GM19467 (cell line): Measurements from ENCODE around the gene SERGEF.

Source experiments
- ATAC-seq: cut with Tn5 transposase; IDR thresholded peaks from one replicate; pipeline ENCODE4 v1.9.1; 2021; ENCODE audit warnings: mild to moderate bottlenecking, moderate library complexity; ENCODE audit not compliant: unreplicated experiment

Gene SERGEF

DNA sequence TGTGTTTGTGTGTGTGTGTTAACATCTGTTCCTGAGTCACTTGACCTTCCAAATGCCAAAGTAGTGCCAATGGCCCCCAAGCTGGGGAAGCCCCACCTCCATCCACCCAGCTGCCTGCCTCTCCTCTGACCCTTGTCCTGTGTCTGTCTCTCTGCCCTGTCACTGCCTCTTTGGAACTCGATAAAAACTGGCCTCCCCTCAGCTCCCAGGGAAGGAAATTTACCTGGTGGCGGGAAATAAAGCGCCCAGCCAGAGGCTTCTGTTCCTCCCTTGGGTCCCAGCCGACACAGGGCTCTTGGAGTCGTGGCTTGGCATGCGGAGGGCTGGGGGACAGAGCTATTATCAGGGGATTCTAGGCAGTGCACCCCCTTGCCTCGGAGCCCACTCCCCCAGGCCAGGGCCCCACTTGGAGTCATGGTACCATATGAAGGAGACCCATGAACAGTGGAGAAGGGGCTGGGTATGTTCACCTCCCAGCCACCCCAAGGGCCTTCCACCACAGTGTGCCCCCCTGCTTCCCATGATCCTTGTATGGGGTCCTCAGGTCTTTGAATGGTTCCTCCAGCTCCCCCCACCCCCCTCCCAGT lies 272.1 kb downstream of the SERGEF start:
- no peak for ATAC-seq

DNA sequence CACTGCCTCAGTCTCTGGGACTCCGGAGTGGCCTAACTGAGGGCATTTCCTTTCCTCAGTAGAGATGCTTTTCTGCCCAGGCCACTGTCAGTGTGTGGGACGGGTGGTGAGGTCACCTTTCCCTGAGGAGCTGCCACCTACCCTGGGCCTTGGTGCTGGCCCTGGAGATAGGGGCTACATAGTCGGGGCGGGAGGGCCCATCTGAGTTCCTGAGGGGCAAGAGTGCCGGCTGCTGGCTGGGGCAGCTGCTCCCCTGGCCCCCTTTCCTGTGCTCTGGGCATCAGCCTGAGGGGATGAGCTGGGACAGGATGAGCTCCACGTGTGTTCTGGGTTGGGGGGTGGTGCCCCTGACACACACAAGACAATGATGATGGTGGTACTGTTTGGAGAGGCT lies 272.9 kb downstream of the SERGEF start:
- no peak for ATAC-seq

DNA sequence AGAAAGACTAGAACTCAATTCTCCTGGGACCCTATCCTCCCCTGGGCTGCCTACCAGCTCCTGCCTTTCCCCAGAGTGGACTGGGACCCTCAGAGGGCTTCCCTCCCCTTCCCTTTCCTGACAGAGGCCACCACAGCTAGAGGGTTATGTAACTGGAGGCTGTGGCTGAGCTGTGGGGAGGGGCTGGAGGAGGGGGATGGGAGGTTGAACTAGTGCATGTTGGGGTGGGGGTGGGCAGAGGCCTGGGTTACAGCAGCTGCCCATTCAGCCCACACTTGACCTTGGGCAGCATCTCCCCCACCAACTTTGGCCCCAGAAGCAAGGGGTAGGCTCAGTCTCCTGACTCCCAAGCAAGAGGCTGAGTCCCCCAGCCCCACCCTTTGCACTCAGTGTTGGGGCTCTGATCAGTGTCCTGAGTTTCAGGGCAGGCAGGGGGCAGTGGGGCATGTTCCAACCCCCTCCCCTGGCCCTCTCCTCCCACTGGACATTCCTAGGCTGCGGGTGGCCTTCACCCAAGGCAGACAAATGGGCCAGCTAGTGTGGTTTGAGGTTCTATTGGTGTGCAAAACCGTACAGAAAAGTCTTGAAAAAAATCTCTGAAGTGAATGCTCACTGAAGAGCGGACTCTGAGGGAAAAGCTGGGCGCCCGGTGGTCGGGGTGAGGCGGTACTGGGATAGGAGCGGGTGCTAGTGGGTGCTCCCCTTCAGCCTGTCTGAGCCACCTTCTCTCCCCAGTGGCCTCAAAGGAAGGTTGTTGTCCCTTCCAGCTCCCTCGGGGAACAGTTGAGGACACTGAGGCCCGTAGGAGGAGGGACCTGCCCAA lies 274.5 kb downstream of the SERGEF start:
- ATAC-seq, result no peak
